Mesendoderm (in vitro differentiated cells): ENCODE data around the gene FBXO9.

Experiments
- DNase-seq: peaks from one replicate; pipeline ENCODE4 v3.0.0; 2013
- H2AK5ac ChIP-seq: 2 replicates; pipeline ENCODE4 v1.6.1; 2013; ENCODE audit warnings: low read length, inconsistent platforms
- H2BK120ac ChIP-seq: 2 replicates; pipeline ENCODE4 v1.6.1; 2013; ENCODE audit warnings: low read depth, mild to moderate bottlenecking, low read length, moderate library complexity, mixed read lengths
- H2BK15ac ChIP-seq: replicated peaks from 2 replicates; pipeline ENCODE4 v1.6.1; 2013; ENCODE audit warnings: low read depth, mild to moderate bottlenecking, moderate library complexity
- H2BK5ac ChIP-seq: 2 replicates; pipeline ENCODE4 v1.6.1; 2013; ENCODE audit warnings: low read length, inconsistent platforms
- H3K18ac ChIP-seq: 2 replicates; pipeline ENCODE4 v1.6.1; 2013; ENCODE audit warnings: mild to moderate bottlenecking, low read length, mixed read lengths
- H3K23ac ChIP-seq: one replicate; pipeline ENCODE4 v1.6.1; 2013; ENCODE audit warnings: low read length
- H3K27ac ChIP-seq: 2 replicates; pipeline ENCODE4 v1.5.1; 2013; ENCODE audit warnings: low read depth, mild to moderate bottlenecking, inconsistent platforms, low read length, moderate library complexity
- H3K27me3 ChIP-seq: 2 replicates; pipeline ENCODE4 v1.6.1; 2013; ENCODE audit warnings: low read length, control low read depth, mild to moderate bottlenecking, inconsistent platforms; ENCODE audit not compliant: insufficient read depth, poor library complexity
- H3K36me3 ChIP-seq: 2 replicates; pipeline ENCODE4 v1.6.1; 2013; ENCODE audit warnings: low read length, inconsistent platforms; ENCODE audit not compliant: control insufficient read depth, insufficient read depth
- H3K4ac ChIP-seq: one replicate; pipeline ENCODE4 v1.6.1; 2013; ENCODE audit warnings: low read depth, mild to moderate bottlenecking, low read length, moderate library complexity
- H3K4me1 ChIP-seq: 2 replicates; pipeline ENCODE4 v1.6.1; 2013; ENCODE audit warnings: low read depth, low read length, inconsistent platforms; ENCODE audit not compliant: control insufficient read depth
- H3K4me2 ChIP-seq: 2 replicates; pipeline ENCODE4 v1.6.1; 2013; ENCODE audit warnings: low read length
- H3K4me3 ChIP-seq: 2 replicates; pipeline ENCODE4 v1.5.1; 2013; ENCODE audit warnings: mild to moderate bottlenecking, low read length
- H3K56ac ChIP-seq: one replicate; pipeline ENCODE4 v1.6.1; 2013; ENCODE audit warnings: low read length
- H3K79me1 ChIP-seq: 2 replicates; pipeline ENCODE4 v1.6.1; 2013; ENCODE audit warnings: low read length, inconsistent platforms
- H3K79me2 ChIP-seq: 2 replicates; pipeline ENCODE4 v1.6.1; 2013; ENCODE audit warnings: mild to moderate bottlenecking, low read length; ENCODE audit not compliant: control insufficient read depth, insufficient read depth
- H3K9ac ChIP-seq: 2 replicates; pipeline ENCODE4 v1.6.1; 2013; ENCODE audit warnings: low read length, inconsistent platforms
- H4K5ac ChIP-seq: one replicate; pipeline ENCODE4 v1.6.1; 2013; ENCODE audit warnings: low read length
- H4K8ac ChIP-seq: one replicate; pipeline ENCODE4 v1.6.1; 2013; ENCODE audit warnings: low read depth, mild to moderate bottlenecking, control low read depth, low read length, moderate library complexity
- WGBS: extraction: QIAGEN DNeasy Blood & Tissue Kit; methylation state at CpG from one replicate; pipeline ENCODE4 v1.1.7; 2013; ENCODE audit warnings: low lambda C conversion rate, missing lambda C conversion rate; ENCODE audit not compliant: insufficient coverage; ENCODE audit errors: extremely low coverage; 5-methylcytosine and 5-hydroxymethylcytosine counted together

Gene FBXO9

GRCh38 chr6:53032849-53033248, 32.4 kb upstream of the FBXO9 start:
- no peak overlapping the region for H3K4me2 ChIP-seq
- no peak overlapping the region for H2BK5ac ChIP-seq
- H3K9ac ChIP-seq, result no peak overlapping the region
- H2BK15ac ChIP-seq, result no peak overlapping the region
- no peak overlapping the region for H4K8ac ChIP-seq
- WGBS, result no CpG with 5 or more reads among the region's 4 CpGs
- no peak overlapping the region for H4K5ac ChIP-seq
- H3K4ac ChIP-seq, result no peak overlapping the region
- H3K4me3 ChIP-seq, result no peak overlapping the region
- no peak overlapping the region for H2AK5ac ChIP-seq
- H3K79me1 ChIP-seq, result no peaks in the 10 kb centered on the region
- H3K4me1 ChIP-seq, result no peaks in the 10 kb centered on the region
- no peak overlapping the region for H3K56ac ChIP-seq
- H3K23ac ChIP-seq, result no peak overlapping the region
- no peak overlapping the region for H3K18ac ChIP-seq
- DNase-seq, result no peak
- H3K36me3 ChIP-seq, result no peaks in the 10 kb centered on the region
- H3K27ac ChIP-seq, result no peak overlapping the region
- no peaks in the 10 kb centered on the region for H3K27me3 ChIP-seq
- no peaks in the 10 kb centered on the region for H3K79me2 ChIP-seq
- no peak overlapping the region for H2BK120ac ChIP-seq

GRCh38 chr6:53033764-53034163, 31.4 kb upstream of the FBXO9 start:
- Histone ChIP-seq H3K56ac (no peak overlapping the region), H3K4me2 (no peak overlapping the region), H3K9ac (no peak overlapping the region), H3K4me3 (no peak overlapping the region), H4K8ac (no peak overlapping the region), H3K18ac (no peak overlapping the region), H3K4ac (no peak overlapping the region), H3K27ac (no peak overlapping the region), H2BK120ac (no peak overlapping the region), H3K79me2 (no peaks in the 10 kb centered on the region), H3K4me1 (no peaks in the 10 kb centered on the region), H3K27me3 (no peaks in the 10 kb centered on the region), H3K79me1 (no peaks in the 10 kb centered on the region), H4K5ac (no peak overlapping the region), H3K36me3 (no peaks in the 10 kb centered on the region), H2AK5ac (no peak overlapping the region), H2BK5ac (no peak overlapping the region), H2BK15ac (no peak overlapping the region), H3K23ac (no peak overlapping the region)
- WGBS, result no CpG with 5 or more reads among the region's 4 CpGs
- no peak for DNase-seq

GRCh38 chr6:53035549-53036213, 29.5 kb upstream of the FBXO9 start:
- H3K23ac ChIP-seq, result no peak overlapping the region
- H3K27me3 ChIP-seq, result no peaks in the 10 kb centered on the region
- no peak overlapping the region for H3K9ac ChIP-seq
- no peak overlapping the region for H2BK15ac ChIP-seq
- DNase-seq, result peak; percentile 6
- no peak overlapping the region for H3K18ac ChIP-seq
- H3K4ac ChIP-seq, result no peak overlapping the region
- no peak overlapping the region for H2BK120ac ChIP-seq
- no peaks in the 10 kb centered on the region for H3K79me1 ChIP-seq
- no peak overlapping the region for H2AK5ac ChIP-seq
- no peak overlapping the region for H4K8ac ChIP-seq
- H3K4me1 ChIP-seq, result no peaks in the 10 kb centered on the region
- H4K5ac ChIP-seq, result no peak overlapping the region
- H3K79me2 ChIP-seq, result no peaks in the 10 kb centered on the region
- H3K36me3 ChIP-seq, result no peaks in the 10 kb centered on the region
- no peak overlapping the region for H3K27ac ChIP-seq
- no CpG with 5 or more reads among the region's 8 CpGs for WGBS
- H3K4me2 ChIP-seq, result no peak overlapping the region
- H3K4me3 ChIP-seq, result no peak overlapping the region
- H3K56ac ChIP-seq, result no peak overlapping the region
- no peak overlapping the region for H2BK5ac ChIP-seq

GRCh38 chr6:53038141-53038540, 27.1 kb upstream of the FBXO9 start:
- H3K79me2 ChIP-seq, result no peaks in the 10 kb centered on the region
- no peak overlapping the region for H4K5ac ChIP-seq
- H3K27ac ChIP-seq, result no peak overlapping the region
- H2AK5ac ChIP-seq, result no peak overlapping the region
- no CpG with 5 or more reads among the region's 1 CpG for WGBS
- H2BK120ac ChIP-seq, result no peak overlapping the region
- H4K8ac ChIP-seq, result no peak overlapping the region
- H3K4ac ChIP-seq, result no peak overlapping the region
- H3K56ac ChIP-seq, result no peak overlapping the region
- no peak overlapping the region for H3K23ac ChIP-seq
- no peak overlapping the region for H2BK15ac ChIP-seq
- H3K4me3 ChIP-seq, result no peak overlapping the region
- H3K27me3 ChIP-seq, result no peaks in the 10 kb centered on the region
- no peaks in the 10 kb centered on the region for H3K36me3 ChIP-seq
- no peak overlapping the region for H3K18ac ChIP-seq
- DNase-seq, result no peak
- no peaks in the 10 kb centered on the region for H3K4me1 ChIP-seq
- H3K9ac ChIP-seq, result no peak overlapping the region
- no peak overlapping the region for H3K4me2 ChIP-seq
- no peaks in the 10 kb centered on the region for H3K79me1 ChIP-seq
- no peak overlapping the region for H2BK5ac ChIP-seq

GRCh38 chr6:53038596-53038995, 26.6 kb upstream of the FBXO9 start:
- Histone ChIP-seq H3K4me1 (no peaks in the 10 kb centered on the region), H4K8ac (no peak overlapping the region), H2BK120ac (no peak overlapping the region), H3K4me3 (no peak overlapping the region), H3K27me3 (no peaks in the 10 kb centered on the region), H2BK15ac (no peak overlapping the region), H2BK5ac (no peak overlapping the region), H3K18ac (no peak overlapping the region), H3K27ac (no peak overlapping the region), H3K23ac (no peak overlapping the region), H3K4ac (no peak overlapping the region), H3K9ac (no peak overlapping the region), H3K4me2 (no peak overlapping the region), H2AK5ac (no peak overlapping the region), H3K56ac (no peak overlapping the region), H3K36me3 (no peaks in the 10 kb centered on the region), H4K5ac (no peak overlapping the region), H3K79me2 (no peaks in the 10 kb centered on the region), H3K79me1 (no peaks in the 10 kb centered on the region)
- DNase-seq, result no peak

- Histone ChIP-seq H2BK5ac (no peak overlapping the region), H3K4ac (no peak overlapping the region), H3K36me3 (no peaks in the 10 kb centered on the region), H3K4me1 (peaks cover 6% of the 10 kb centered on the region), H3K27me3 (no peaks in the 10 kb centered on the region), H3K23ac (no peak overlapping the region), H3K9ac (no peak overlapping the region), H3K56ac (no peak overlapping the region), H2BK15ac (no peak overlapping the region), H4K5ac (no peak overlapping the region), H3K79me1 (no peaks in the 10 kb centered on the region), H3K79me2 (no peaks in the 10 kb centered on the region), H3K27ac (no peak overlapping the region), H3K4me2 (no peak overlapping the region), H2BK120ac (no peak overlapping the region), H3K4me3 (no peak overlapping the region), H4K8ac (no peak overlapping the region), H2AK5ac (no peak overlapping the region), H3K18ac (no peak overlapping the region)
- WGBS, result no CpG with 5 or more reads among the region's 4 CpGs
- no peak for DNase-seq
Measured at GRCh38 chr6:53041356-53041755, 23.8 kb upstream of the FBXO9 start.
